ENCODE data around the gene SSR2.

SSR2 gene

DNA sequence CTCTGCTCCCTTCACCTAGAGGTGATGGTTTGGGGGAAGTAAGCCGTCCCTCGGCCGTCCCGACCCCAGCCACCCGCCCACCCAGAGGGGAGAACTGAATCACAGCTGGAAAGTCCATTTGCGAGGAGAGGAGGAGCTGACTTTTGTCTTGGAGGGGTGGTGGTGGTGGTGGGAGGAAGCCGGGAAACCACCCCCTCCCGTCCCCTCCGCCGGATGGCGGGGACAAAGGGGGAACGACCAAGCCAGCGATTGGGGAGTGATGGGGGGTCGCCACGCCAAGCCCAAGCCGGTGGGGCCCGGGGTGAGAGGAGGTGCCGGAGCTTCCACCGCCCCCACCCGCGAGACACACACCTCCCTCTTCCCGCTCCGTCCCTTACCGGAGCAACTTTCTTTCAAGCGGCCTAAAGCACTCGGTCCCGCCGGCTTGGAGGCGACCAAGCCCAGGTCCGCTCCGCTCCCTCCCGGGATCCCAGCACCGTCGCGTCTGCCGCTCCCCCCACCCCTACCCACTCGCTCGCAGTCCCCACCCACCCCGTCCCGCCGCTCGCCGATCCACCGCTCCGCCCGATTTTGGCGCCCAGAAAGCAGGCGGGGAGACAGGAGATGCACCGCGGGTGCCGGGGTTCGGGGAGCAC, 42.9 kb downstream of the SSR2 start:
- H3K27me3 ChIP-seq (ENCODE audit: low read length), result no peaks in the 10 kb centered on the region
- TF ChIP-seq, protein P1, sequence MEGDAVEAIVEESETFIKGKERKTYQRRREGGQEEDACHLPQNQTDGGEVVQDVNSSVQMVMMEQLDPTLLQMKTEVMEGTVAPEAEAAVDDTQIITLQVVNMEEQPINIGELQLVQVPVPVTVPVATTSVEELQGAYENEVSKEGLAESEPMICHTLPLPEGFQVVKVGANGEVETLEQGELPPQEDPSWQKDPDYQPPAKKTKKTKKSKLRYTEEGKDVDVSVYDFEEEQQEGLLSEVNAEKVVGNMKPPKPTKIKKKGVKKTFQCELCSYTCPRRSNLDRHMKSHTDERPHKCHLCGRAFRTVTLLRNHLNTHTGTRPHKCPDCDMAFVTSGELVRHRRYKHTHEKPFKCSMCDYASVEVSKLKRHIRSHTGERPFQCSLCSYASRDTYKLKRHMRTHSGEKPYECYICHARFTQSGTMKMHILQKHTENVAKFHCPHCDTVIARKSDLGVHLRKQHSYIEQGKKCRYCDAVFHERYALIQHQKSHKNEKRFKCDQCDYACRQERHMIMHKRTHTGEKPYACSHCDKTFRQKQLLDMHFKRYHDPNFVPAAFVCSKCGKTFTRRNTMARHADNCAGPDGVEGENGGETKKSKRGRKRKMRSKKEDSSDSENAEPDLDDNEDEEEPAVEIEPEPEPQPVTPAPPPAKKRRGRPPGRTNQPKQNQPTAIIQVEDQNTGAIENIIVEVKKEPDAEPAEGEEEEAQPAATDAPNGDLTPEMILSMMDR (IDR thresholded peaks at IDR 0.05; ENCODE audit: insufficient read depth, low read length, poor library complexity, severe bottlenecking), result no peak
- no peak for TF ChIP-seq EZH2phosphoT487 (conservative IDR thresholded peaks at IDR 0.05; ENCODE audit: low read length)
- H3K4me3 ChIP-seq (ENCODE audit: insufficient read depth, low read length, poor library complexity, severe bottlenecking), result peak overlapping the region; percentile 94
- no peaks in the 10 kb centered on the region for H3K9me3 ChIP-seq (ENCODE audit: insufficient read depth, low read length)
- H3K9me2 ChIP-seq (replicated peaks; ENCODE audit: insufficient read depth, low read length), result no peaks in the 10 kb centered on the region
- peak overlapping the region; percentile 95 for H3K4me2 ChIP-seq (ENCODE audit: low read depth, low read length, poor library complexity, severe bottlenecking)
- H3K79me2 ChIP-seq (ENCODE audit: insufficient read depth, low read length), result peaks cover 63% of the 10 kb centered on the region
- H2AFZ ChIP-seq (ENCODE audit: low read depth, low read length, severe bottlenecking), result peak overlapping the region; percentile 47
- H4K20me1 ChIP-seq (ENCODE audit: low read depth, low read length), result no peaks in the 10 kb centered on the region; the same call in 1 of the 2 replicates
- H3K27ac ChIP-seq (ENCODE audit: low read depth, low read length), result peak overlapping the region; percentile 97
- no peaks in the 10 kb centered on the region for H3K36me3 ChIP-seq (ENCODE audit: low read length)
- peaks cover 35% of the 10 kb centered on the region for H3F3A ChIP-seq (ENCODE audit: insufficient read depth)
- H3K9ac ChIP-seq (ENCODE audit: low read length), result peak overlapping the region; percentile 90

DNA sequence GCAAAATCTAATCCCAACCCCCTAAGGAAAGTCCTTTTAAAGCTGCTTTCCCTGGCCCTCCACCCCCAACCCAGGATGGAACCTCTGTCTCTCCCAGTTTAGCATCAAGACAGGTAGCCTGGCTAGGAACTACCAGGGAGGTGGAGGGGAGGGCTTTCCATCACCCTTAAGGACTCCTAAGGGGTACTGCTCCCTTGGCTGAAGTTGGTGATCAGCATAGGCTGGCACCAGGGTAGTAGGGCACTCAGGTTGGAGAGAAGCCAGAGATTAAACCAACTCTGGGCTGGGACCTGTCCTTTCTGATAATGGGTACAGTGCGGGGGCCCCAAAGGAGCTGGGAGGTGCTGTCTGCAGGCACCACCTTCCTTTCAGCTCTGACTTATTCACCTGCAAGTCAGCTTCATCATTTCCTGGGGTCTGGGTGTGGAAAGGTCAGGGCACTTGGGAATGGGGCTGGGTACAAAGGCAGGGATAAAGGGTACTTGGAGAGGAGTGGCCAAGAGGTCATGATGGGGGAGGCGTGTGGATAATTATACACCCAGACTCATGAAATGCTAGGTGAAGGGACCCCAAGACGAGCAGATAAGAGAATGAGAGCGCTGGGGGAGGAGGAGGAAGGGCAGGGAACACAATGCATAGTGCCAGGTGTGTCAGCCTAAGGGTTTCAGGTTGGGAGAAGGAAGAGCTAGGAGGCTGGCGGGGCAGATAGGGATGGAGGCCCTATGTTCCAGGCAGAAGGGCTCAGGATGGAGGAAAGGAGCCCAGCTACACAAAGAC, 43.6 kb downstream of the SSR2 start:
- Histone ChIP-seq H3F3A (ENCODE audit: insufficient read depth) (peaks cover 30% of the 10 kb centered on the region), H3K79me2 (ENCODE audit: insufficient read depth, low read length) (peaks cover 70% of the 10 kb centered on the region)

DNA sequence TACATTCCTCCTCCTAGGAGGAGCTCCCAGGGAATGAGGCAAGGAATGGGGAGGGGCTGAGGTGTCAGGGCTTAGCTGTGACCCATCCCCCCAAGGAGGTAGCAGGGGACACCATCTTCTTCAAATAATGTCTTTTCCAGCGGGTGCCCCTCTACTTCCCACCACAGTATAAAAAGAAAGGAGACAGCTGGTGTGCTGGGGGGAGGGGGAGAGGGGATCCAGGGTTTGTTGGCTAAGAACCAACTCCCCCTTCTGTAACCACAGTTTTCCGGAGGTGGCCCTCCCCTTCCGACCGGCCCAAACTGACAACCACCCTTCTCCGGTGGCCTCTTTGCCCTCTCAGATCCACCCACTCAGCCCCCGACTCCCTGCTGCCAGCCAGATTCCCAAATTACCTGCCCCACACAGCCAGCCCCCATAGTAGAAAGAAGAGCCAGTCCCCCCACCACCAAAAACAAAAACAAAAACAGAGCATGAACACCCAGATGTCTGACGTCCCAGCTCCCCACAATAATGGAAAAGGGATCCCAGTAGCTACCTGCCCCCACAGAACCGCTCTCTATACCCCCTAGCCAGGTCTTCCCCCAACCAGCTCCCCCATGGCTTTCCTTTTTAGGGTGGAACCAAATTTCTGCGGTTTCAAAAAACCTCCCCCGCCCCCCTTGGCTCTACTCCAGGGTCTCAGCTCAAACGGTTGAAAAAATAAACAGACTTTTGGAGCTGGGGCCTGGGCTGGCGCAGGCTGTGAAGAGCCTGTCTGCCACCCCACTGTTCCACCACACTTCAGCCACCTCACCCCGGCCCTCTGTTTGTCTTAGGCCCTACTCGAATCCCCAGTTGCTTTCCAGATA, 44.5 kb downstream of the SSR2 start:
- TF ChIP-seq, protein P1 (IDR thresholded peaks at IDR 0.05; ENCODE audit: insufficient read depth, low read length, poor library complexity, severe bottlenecking), result no peak
- no peak for TF ChIP-seq EZH2phosphoT487 (conservative IDR thresholded peaks at IDR 0.05; ENCODE audit: low read length)
- peaks cover 78% of the 10 kb centered on the region for H3K79me2 ChIP-seq (ENCODE audit: insufficient read depth, low read length)
- H4K20me1 ChIP-seq (ENCODE audit: low read depth, low read length), result no peaks in the 10 kb centered on the region; the same call in 1 of the 2 replicates
- H3K9ac ChIP-seq (ENCODE audit: low read length), result peak overlapping the region; percentile 90
- H2AFZ ChIP-seq (ENCODE audit: low read depth, low read length, severe bottlenecking), result no peak overlapping the region
- H3K27ac ChIP-seq (ENCODE audit: low read depth, low read length), result peak overlapping the region; percentile 97
- no peaks in the 10 kb centered on the region for H3K36me3 ChIP-seq (ENCODE audit: low read length)
- peak overlapping the region; percentile 95 for H3K4me2 ChIP-seq (ENCODE audit: low read depth, low read length, poor library complexity, severe bottlenecking)
- peak overlapping the region; percentile 94 for H3K4me3 ChIP-seq (ENCODE audit: insufficient read depth, low read length, poor library complexity, severe bottlenecking)
- H3K9me2 ChIP-seq (replicated peaks; ENCODE audit: insufficient read depth, low read length), result no peaks in the 10 kb centered on the region
- H3F3A ChIP-seq (ENCODE audit: insufficient read depth), result peaks cover 30% of the 10 kb centered on the region
- H3K9me3 ChIP-seq (ENCODE audit: insufficient read depth, low read length), result no peaks in the 10 kb centered on the region
- H3K27me3 ChIP-seq (ENCODE audit: low read length), result no peaks in the 10 kb centered on the region

More for the DNA sequence above, 43.6 kb downstream of the SSR2 start:
- Histone ChIP-seq H3K9me2 (replicated peaks; ENCODE audit: insufficient read depth, low read length) (no peaks in the 10 kb centered on the region), H2AFZ (ENCODE audit: low read depth, low read length, severe bottlenecking) (no peak overlapping the region), H3K9me3 (ENCODE audit: insufficient read depth, low read length) (no peaks in the 10 kb centered on the region), H3K4me2 (ENCODE audit: low read depth, low read length, poor library complexity, severe bottlenecking) (peak overlapping the region; percentile 95), H3K36me3 (ENCODE audit: low read length) (no peaks in the 10 kb centered on the region), H3K27me3 (ENCODE audit: low read length) (no peaks in the 10 kb centered on the region), H4K20me1 (ENCODE audit: low read depth, low read length) (no peaks in the 10 kb centered on the region; the same call in 1 of the 2 replicates), H3K27ac (ENCODE audit: low read depth, low read length) (peak overlapping the region; percentile 97), H3K9ac (ENCODE audit: low read length) (peak overlapping the region; percentile 90), H3K4me3 (ENCODE audit: insufficient read depth, low read length, poor library complexity, severe bottlenecking) (peak overlapping the region; percentile 94)
- no peak for TF ChIP-seq EZH2phosphoT487 (conservative IDR thresholded peaks at IDR 0.05; ENCODE audit: low read length)
- TF ChIP-seq, protein P1 (IDR thresholded peaks at IDR 0.05; ENCODE audit: insufficient read depth, low read length, poor library complexity, severe bottlenecking), result no peak
